ENCODE measurements around the gene SLC25A13. TPM values are rescaled to one million over a fixed set of nuclear protein-coding genes. Genes with fewer than 3 reads are reported as not detected.

Gene SLC25A13
- total and polyA plus RNA-seq, 2 of the 8 experiments (the other 6 are each of a cell fraction or from before 2014, with no cell fraction given), result 30.8 to 85.4 TPM

- H2BK20ac ChIP-seq (ENCODE audit: low read length), result no peak overlapping the region
- H3K23me2 ChIP-seq (ENCODE audit: low read depth, low read length), result no peaks in the 10 kb centered on the region
- H4K20me1 ChIP-seq (replicated peaks in 1 of 2; ENCODE audit: control insufficient read depth in 1 of 2, insufficient read depth in 2 of 2, low read length in 2 of 2), result no peaks in the 10 kb centered on the region
- H3K18ac ChIP-seq (ENCODE audit: extremely low read depth, low read length), result no peak overlapping the region
- 89% methylated on average over 8 of the region's 8 CpGs; no CpG with 5 or more reads in 1 of the 2 experiments for WGBS, 2 experiments (ENCODE audit: extremely low coverage in 1 of 2, insufficient coverage in 1 of 2, insufficient read length in 1 of 2, insufficient replicate concordance in 2 of 2, low coverage in 1 of 2, low lambda C conversion rate in 2 of 2, missing lambda C conversion rate in 1 of 2)
- H3K4ac ChIP-seq (replicated peaks; ENCODE audit: insufficient read length, low read depth, low read length), result no peak overlapping the region
- POLR2A ChIA-PET (ENCODE audit: partially characterized antibody), result no interaction called here
- H3K27ac ChIP-seq (ENCODE audit: low read depth, low read length), result no peak overlapping the region
- no peak overlapping the region for H3K23ac ChIP-seq (ENCODE audit: insufficient read length)
- no peak overlapping the region for H2BK15ac ChIP-seq (ENCODE audit: low read length)
- no peak overlapping the region for H2AFZ ChIP-seq (ENCODE audit: low read length)
- H3K79me1 ChIP-seq (ENCODE audit: low read depth, low read length), result no peaks in the 10 kb centered on the region
- no peak overlapping the region for H4K91ac ChIP-seq (replicated peaks; ENCODE audit: insufficient read length, low read length)
- H3K14ac ChIP-seq (ENCODE audit: insufficient read length), result no peak overlapping the region
- no peak overlapping the region for H3K9ac ChIP-seq (replicated peaks in 1 of 4; ENCODE audit: extremely low read depth in 1 of 4, low read depth in 3 of 4, low read length in 3 of 4)
- CTCF ChIA-PET (ENCODE audit: partially characterized antibody), result interaction anchor here (0.8 to 1.0 kb wide), 3 partner anchors 9 to 57 kb away, joined by 3 to 4 read pairs (median 4); no protein-coding TSS in a partner anchor
- H3K79me2 ChIP-seq (ENCODE audit: control insufficient read depth in 1 of 2, insufficient read depth in 2 of 2, low read length in 2 of 2), result no peaks in the 10 kb centered on the region
- peaks cover 0 to 24% (median 9%) of the 10 kb centered on the region in 4 experiments for H3K36me3 ChIP-seq (ENCODE audit: control insufficient read depth in 2 of 4, insufficient read depth in 4 of 4, low read length in 3 of 4)
- no peak overlapping the region for H2AK5ac ChIP-seq (ENCODE audit: low read depth, low read length)
- H4K5ac ChIP-seq (ENCODE audit: insufficient read length, low read depth, low read length), result no peak overlapping the region
- H3K4me1 ChIP-seq (replicated peaks in 1 of 4; ENCODE audit: control insufficient read depth in 3 of 4, insufficient read depth in 4 of 4, low read length in 3 of 4), result no peaks in the 10 kb centered on the region
- H3K56ac ChIP-seq (replicated peaks; ENCODE audit: insufficient read length, low read depth, low read length), result no peak overlapping the region
- no peak overlapping the region for H3K4me3 ChIP-seq (ENCODE audit: extremely low read depth in 1 of 4, insufficient read depth in 2 of 4, low read depth in 3 of 4, low read length in 4 of 4)
- no peaks in the 10 kb centered on the region for H3K27me3 ChIP-seq (replicated peaks in 1 of 4; ENCODE audit: control insufficient read depth in 3 of 4, extremely low read depth in 1 of 4, insufficient read depth in 3 of 4, low read length in 3 of 4)
- H2BK5ac ChIP-seq (ENCODE audit: low read depth, low read length), result no peak overlapping the region
- H2BK12ac ChIP-seq (ENCODE audit: low read depth, low read length), result no peak overlapping the region
- no peaks in the 10 kb centered on the region for H3K9me3 ChIP-seq (ENCODE audit: insufficient read depth in 2 of 2, low read depth in 1 of 2, low read length in 1 of 2)
- DNase-seq (ENCODE audit: low read depth in 1 of 2, low spot score in 2 of 2) (no peak), FAIRE-seq (no peak)
- H2BK120ac ChIP-seq (replicated peaks; ENCODE audit: low read depth, low read length), result no peak overlapping the region
- no peak overlapping the region for H4K8ac ChIP-seq (ENCODE audit: extremely low read depth, insufficient read depth, low read length)
- no peak overlapping the region for H3K4me2 ChIP-seq (ENCODE audit: insufficient read depth in 1 of 2, low read depth in 2 of 2, low read length in 2 of 2)
- no peak for TF ChIP-seq CBX8 (IDR thresholded peaks at IDR 0.05; ENCODE audit: borderline replicate concordance, low read depth, low read length)
- TF ChIP-seq RNF2 (IDR thresholded peaks at IDR 0.05; ENCODE audit: borderline replicate concordance, low read depth, low read length, missing control alignments, poor library complexity, severe bottlenecking), result no peak
- TF ChIP-seq SIRT6 (IDR thresholded peaks at IDR 0.05; ENCODE audit: low read length), result no peak
- TF ChIP-seq TAF1 (IDR thresholded peaks at IDR 0.05; ENCODE audit: low read depth, low read length), result no peak
- TF ChIP-seq SIN3A (conservative IDR thresholded peaks at IDR 0.05 in 1 of 2, IDR thresholded peaks at IDR 0.05 in 1 of 2; ENCODE audit: low read depth in 1 of 2, low read length in 2 of 2), result no peak
- TF ChIP-seq SIX5 (IDR thresholded peaks at IDR 0.05; ENCODE audit: low read depth, low read length), result no peak
- TF ChIP-seq SP4 (IDR thresholded peaks at IDR 0.05; ENCODE audit: low read length), result no peak
- TF ChIP-seq CHD1 (IDR thresholded peaks at IDR 0.05; ENCODE audit: low read depth, low read length), result no peak
- TF ChIP-seq HDAC6 (IDR thresholded peaks at IDR 0.05; ENCODE audit: low read depth, low read length), result no peak
- TF ChIP-seq ATF2 (IDR thresholded peaks at IDR 0.05; ENCODE audit: low read length), result no peak
- TF ChIP-seq USF2 (IDR thresholded peaks at IDR 0.05; ENCODE audit: low read length), result no peak
Measured at GRCh38 chr7:96188591-96188991, 133.3 kb downstream of the SLC25A13 start.

Data from H1 (cell line).